Activated CD4-positive, alpha-beta T cell treated with anti-CD3 and anti-CD28 coated beads, Interleukin-10, Interleukin-2, amounts not matched to agents 100 ng/mL and 50 ng/mL, durations not matched to agents 16 hours and 8 hours (primary cell): ENCODE data around the gene COQ2.
"Not testable (repeated sequence)": the region's sequence is repeated elsewhere in the genome, so short reads cannot be mapped to it uniquely, and the experiment has no call there.

Experiments used
- DNase-seq: peaks from one replicate; pipeline ENCODE4 v3.0.0-alpha.2; 2020

Gene COQ2

DNA sequence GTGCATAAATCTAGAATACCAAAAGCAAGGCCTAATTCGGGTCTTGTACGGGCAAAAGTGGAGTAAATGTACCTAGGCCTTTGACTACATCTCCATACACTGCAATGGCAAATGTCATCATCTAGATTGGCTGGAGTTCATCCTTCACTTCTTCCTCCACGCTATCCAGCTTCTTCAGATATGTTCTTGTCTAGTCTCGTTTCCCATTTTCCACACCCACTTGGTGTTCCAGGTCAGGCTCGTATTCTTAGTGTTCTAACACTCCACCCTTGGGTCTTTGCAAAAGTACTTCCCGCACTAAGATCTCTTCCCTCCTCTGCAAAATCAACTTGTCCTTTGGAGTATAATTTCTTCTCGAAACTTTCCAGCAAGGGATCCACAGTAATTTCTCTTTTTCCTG lies 1.4 kb downstream of the COQ2 start:
- DNase-seq, result no peak

- peak; percentile 75 for DNase-seq
These were observed 2.5 kb downstream of the COQ2 start for GRCh38 chr4:83282049-83282535.

DNA sequence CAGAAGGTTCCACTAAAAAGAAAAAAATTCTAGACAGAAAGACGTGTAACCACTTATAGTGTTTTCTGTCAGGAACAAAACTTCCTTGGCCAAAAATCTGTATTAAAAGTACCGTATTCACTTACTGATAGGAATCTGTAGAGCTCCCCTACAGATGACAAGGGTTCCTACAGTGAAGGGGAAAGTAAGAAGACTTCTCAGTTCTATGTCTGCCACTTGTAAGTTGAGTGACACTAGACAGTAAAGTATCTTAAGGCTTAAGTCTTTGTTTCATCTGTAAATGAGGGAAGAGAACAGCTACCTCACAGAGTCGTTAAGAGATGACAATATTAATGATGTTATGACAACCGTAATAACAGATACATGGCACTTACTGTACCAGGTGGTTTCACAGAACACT lies 3.3 kb downstream of the COQ2 start:
- no peak for DNase-seq

GRCh38 chr4:83276299-83277040 lies 8.1 kb downstream of the COQ2 start:
- peak; percentile 64 for DNase-seq

DNA sequence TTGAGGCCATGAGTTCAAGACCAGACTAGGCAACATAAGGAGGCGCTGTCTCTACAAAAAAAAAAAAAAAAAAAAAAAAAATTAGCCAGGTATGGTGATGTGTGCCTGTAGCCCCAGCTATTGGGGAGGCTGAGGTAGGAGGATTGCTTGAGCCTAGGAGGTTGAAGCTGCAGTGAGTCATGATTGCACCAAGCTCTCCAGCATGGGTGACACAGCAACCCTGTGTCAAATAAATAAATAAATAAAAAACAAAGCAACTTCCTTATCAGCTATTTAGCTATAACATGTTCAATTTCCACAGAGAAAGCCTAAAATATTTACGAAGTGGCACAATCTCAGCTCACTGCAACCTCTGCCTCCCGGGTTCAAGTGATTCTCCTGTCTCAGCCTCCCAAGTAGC lies 10.7 kb downstream of the COQ2 start:
- DNase-seq, result not testable (repeated sequence)

GRCh38 chr4:83272900-83273299 lies 11.7 kb downstream of the COQ2 start:
- peak; percentile 77 for DNase-seq

- no peak for DNase-seq
These were observed 15.3 kb downstream of the COQ2 start for GRCh38 chr4:83269256-83269655.

GRCh38 chr4:83268491-83268890 lies 16.1 kb downstream of the COQ2 start:
- peak; percentile 19 for DNase-seq

DNA sequence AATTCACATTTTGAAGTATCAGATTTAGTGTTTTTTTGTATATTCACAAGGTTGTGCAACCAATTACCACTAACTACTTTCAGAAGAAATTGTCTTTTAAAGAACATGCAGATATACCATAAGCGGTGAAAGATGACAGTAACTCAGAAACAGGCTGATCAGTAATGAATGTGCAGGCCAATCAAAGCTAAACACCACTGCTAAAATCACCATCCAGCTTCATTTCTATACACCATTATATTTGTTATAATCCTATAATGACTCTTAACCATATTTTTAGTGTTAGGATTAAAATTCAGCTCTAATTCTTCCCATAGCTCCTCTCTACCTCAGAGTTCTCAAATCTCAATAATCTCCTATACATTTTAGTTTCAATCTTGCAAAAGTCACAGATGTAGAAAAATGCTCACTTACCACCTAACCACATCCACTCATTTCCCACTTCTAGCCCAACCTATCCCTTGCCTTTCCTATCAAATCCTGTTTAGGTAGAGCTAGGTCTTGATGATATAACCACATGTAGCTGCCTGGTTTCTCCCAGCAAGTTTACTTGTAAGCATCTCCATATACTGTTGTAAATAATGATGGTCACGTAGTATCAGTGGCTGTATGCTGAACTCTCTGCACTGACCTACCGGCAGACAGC lies 16.6 kb downstream of the COQ2 start:
- peak; percentile 70 for DNase-seq

DNA sequence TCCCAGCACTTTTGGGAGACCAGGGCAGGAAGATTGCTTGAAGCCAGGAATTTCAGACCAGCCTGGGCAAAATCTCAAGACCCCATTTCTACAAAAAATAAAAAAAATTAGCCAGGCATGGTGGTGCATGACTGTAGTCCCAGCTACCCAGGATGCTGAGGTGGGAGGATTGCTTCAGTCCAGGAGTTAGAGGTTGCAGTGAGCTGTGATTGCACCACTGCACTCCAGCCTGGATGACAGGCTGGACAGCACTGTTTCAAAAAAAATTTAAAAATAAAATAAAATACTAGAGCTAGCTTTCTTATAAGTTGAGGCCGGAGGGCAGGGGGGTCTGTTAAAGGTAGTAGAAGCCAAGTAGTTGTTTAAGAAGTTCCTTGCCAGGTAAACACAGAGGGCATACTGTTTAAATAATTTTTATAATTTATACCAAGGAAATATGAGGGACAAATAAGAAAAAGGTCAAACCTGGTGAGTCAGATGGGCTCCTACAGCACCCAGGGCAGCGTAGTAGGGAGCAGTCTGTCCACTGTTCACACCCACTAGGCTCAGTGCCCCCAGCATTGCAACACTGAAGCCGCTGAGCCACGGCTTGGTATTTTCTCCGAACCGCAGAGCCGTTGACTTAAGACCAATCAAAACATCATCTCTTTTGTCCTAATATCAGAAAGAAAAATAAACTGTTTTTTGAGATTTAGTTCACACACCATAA lies 17.3 kb downstream of the COQ2 start:
- peak; percentile 49 for DNase-seq

- DNase-seq, result peak; percentile 82
These were observed 17.9 kb downstream of the COQ2 start for GRCh38 chr4:83266689-83267088.

DNA sequence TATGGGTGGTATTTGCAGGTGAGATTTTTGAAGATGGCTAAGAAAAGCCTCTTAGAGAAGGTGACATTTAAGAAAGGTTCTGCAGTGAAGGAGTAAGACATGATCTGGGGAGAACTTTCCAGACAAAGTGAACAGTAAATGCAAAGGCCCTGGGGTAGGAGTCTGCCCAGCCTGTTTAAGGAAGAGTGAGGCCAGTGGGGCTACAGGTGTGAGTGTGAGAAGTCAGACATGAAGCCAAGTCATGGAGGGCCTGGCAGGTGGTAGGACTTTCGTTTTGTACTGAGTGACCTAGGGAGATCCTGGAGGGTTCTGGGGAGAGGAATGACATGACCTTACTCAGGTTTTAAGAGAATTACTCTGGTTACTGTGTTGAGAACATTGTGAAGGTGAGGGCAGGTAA lies 21.5 kb downstream of the COQ2 start:
- no peak for DNase-seq

GRCh38 chr4:83262682-83263081 lies 21.9 kb downstream of the COQ2 start:
- DNase-seq, result no peak

- DNase-seq, result no peak
These were observed 23.3 kb downstream of the COQ2 start for GRCh38 chr4:83261307-83261706.

DNA sequence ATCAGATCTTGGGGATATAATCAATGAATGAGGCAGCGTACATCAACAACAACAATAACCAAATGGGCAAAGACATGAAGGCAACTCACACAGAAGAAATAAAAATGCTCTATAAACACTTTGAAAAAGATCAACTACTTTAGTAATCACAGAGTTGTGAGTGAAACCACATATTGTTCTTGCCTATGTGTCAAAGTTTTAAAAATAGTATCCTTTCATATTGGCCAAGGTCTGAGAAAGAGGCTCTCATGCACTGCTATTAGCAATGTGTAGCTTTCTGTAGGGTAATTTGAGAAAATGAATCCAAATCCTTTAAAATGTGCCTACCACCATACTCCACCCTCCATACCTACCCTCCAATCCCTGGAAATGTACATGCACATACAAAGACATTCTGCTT lies 25.0 kb downstream of the COQ2 start:
- no peak for DNase-seq

DNA sequence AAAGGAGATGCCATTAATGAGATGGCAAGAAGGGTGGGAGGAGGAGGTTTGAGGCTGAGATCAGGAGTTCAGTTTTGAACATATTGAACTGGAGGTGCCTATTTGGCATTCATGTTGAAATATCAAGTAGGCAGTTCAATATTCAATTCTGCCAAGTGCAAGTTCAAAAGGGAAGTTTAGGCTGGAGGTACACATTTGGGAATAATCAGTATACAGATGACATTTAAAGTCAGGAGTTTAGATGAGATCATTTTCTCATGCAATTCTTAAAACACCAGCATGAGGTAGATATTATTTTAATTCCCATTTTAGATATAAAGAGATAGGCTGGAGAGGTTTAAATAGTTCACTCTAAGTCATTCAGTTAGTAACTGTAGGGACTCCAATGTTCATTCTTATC lies 26.1 kb downstream of the COQ2 start:
- no peak for DNase-seq

DNA sequence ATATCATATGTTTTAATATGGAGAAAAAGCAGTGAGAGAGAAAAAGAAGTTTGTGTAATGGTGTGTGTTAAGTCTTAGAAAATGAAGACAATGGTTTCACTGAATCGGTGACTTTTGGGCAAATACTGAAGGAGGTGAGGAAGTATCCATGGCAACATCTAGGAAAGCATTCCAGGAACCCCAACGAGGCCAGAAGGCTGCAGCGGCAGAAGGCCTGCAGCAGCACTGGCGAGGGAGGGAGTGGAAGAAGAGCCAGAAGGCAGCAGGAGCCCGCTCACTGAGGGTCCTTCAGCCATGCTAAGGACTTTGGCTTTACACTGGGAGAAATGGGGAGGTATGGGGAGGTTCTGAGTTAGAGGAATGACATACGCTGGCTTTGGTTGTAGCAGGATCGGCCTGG lies 26.8 kb downstream of the COQ2 start:
- DNase-seq, result no peak

DNA sequence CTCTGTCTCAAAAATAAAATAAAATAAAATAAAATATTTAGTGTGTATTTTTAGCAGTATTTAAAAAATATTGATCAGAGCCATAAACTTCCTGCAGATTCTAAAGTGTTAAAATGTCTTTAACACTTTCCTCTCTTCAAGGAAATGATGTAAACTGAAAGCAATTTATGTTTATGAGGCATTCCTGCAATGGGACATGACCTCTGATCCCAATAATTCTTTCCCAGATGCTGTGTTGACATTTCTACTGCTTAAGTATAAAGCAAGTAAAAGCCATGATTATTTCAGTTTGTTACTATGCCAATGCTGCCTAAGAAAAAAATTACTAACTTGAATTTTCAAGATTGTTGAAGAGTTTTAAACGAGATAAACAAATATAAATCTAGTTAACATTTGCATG lies 29.0 kb downstream of the COQ2 start:
- no peak for DNase-seq

DNA sequence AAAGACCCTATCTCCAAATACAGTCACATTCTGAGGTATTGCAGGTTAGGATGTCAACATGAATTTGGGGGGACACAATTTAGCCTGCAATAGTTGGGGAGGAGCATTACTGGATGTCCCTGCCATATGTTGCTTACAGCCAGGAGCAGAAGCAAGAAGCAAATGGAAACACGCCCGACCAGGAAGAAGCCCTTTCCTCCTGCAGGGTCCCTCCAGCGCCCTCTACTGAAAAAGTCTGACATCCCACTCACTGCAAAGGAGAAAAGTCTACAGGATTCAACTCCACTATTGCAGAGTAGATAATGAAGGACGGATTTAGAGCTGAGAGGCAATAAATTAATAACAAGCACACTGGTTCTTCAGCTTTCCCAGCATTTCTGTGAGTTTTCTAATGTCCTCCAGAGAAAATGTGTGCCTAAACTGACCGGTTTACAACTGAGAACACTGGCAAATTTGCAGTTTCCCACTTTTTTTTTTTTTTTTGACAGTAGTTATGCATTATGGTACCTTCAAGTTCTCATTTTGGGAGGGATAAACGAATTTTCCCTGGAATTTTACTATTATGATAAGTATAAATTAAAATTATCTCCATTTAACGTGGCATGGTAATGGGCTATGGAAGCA lies 31.7 kb downstream of the COQ2 start:
- DNase-seq, result peak; percentile 74

- no peak for DNase-seq
These were observed 33.2 kb downstream of the COQ2 start for GRCh38 chr4:83251447-83251830.

DNA sequence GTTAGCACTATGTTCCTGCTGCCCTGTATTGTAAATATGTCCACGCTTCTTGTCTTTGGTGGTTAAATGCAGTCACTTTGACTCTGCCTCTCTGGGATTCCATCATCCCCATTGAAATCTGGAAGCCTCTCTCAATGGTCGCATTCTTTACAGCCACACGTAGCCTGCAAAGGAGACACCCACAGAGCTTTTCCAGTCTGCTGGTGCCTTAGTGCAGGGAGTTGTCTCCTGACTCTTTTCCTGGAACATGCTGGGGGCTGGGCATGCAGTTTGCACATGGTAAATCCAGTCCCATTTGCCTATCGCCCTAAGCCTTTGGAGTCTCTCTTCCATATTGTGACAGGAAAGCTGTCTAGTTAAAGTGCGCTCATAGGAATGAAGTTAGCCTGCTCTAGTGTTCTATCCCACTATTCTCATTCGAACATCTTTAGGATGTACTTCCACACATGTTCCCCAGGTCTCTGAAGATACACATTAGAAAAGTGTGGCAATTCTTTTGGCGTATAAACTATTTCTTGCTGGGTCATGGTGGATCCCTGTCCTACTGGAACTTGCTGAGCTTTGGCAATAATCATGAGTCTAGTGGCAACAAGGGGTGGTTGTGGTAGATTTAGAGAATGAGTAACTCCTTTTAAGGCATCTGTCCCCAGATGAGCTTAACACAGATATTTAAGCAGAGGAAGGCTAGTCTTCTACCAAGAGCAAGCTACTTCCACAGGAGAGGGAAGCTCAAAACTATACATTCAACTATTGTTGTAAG lies 33.7 kb downstream of the COQ2 start:
- no peak for DNase-seq

DNA sequence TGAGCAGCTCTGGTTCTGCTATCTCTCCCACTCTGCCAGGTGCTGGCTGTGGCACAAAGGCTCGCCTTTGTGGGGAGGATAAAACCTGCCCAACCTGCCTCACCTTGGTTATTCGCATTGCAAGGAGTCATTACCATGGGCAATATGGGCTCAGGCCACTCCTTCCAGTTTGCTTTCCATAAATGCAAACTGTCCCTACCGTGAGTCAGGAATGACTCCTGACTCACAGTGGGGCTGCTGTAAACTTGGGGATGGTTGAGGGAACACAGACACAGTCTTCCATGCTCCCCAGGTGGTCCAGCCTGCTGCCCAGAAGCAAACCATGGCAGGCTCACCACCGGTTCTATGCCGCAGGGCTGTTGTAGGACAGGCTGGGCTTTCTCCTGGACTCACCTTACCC lies 36.1 kb downstream of the COQ2 start:
- DNase-seq, result no peak
